Ectodermal cell (in vitro differentiated cells): ENCODE measurements around the gene NECAB2. TPM values are rescaled to one million over a fixed set of nuclear protein-coding genes. Genes with fewer than 3 reads are reported as not detected.

Source experiments
- H3K27ac ChIP-seq: 2 replicates; pipeline ENCODE4 v1.7.0; 2013; ENCODE audit warnings: mild to moderate bottlenecking, low read depth, low read length; ENCODE audit not compliant: insufficient read depth, poor library complexity, severe bottlenecking
- H3K27me3 ChIP-seq: 2 replicates; pipeline ENCODE4 v1.7.0; 2013; ENCODE audit warnings: mild to moderate bottlenecking, low read length; ENCODE audit not compliant: insufficient read depth, control insufficient read depth, poor library complexity, severe bottlenecking
- H3K36me3 ChIP-seq: one replicate; pipeline ENCODE4 v1.7.0; 2013; ENCODE audit warnings: low read length; ENCODE audit not compliant: control insufficient read depth, insufficient read depth
- H3K4me1 ChIP-seq: one replicate; pipeline ENCODE4 v1.7.0; 2013; ENCODE audit warnings: low read length; ENCODE audit not compliant: control insufficient read depth, insufficient read depth
- H3K4me3 ChIP-seq: 2 replicates; pipeline ENCODE4 v1.7.0; 2013; ENCODE audit warnings: low read depth, low read length, control low read depth; ENCODE audit not compliant: insufficient read depth
- H3K9me3 ChIP-seq: 2 replicates; pipeline ENCODE4 v1.7.0; 2013; ENCODE audit warnings: mild to moderate bottlenecking, low read length, moderate library complexity; ENCODE audit not compliant: control insufficient read depth
- WGBS, 2 experiments: methylation state at CpG; one replicate each; pipeline ENCODE4 v1.1.7; 2013; ENCODE audit warnings: missing lambda C conversion rate in 2 of 2; 5-methylcytosine and 5-hydroxymethylcytosine counted together
- polyA plus RNA-seq, 4 experiments: library from polyadenylated mRNA; stranded (reverse); fragments of 50-300 nt; gene quantifications; one replicate each; pipeline ENCODE4 v1.2.3, GENCODE V29; 2013

The NECAB2 gene
- polyA plus RNA-seq (2013, experiment 1 of 4) = 27.4 TPM
- polyA plus RNA-seq (2013, experiment 2 of 4) = 28.2 TPM
- 22.5 TPM for polyA plus RNA-seq (2013, experiment 3 of 4)
- polyA plus RNA-seq (2013, experiment 4 of 4) = 27.0 TPM

- Histone ChIP-seq H3K27me3 (peaks cover 11% of the 10 kb centered on the region), H3K36me3 (no peaks in the 10 kb centered on the region), H3K4me1 (peaks cover 12% of the 10 kb centered on the region), H3K27ac (no peak within 1 kb of the TSS), H3K4me3 (peak within 1 kb of the TSS; percentile 51), H3K9me3 (no peaks in the 10 kb centered on the region)
- WGBS, 2 experiments = 19 to 22% methylated on average over 35 of the region's 35 CpGs
These were observed at the start of gene NECAB2 for GRCh38 chr16:83967838-83968305. Gene NECAB2 (plus strand): TSS chr16:83968244. CDS start chr16:83968649, 405 bp downstream.

DNA sequence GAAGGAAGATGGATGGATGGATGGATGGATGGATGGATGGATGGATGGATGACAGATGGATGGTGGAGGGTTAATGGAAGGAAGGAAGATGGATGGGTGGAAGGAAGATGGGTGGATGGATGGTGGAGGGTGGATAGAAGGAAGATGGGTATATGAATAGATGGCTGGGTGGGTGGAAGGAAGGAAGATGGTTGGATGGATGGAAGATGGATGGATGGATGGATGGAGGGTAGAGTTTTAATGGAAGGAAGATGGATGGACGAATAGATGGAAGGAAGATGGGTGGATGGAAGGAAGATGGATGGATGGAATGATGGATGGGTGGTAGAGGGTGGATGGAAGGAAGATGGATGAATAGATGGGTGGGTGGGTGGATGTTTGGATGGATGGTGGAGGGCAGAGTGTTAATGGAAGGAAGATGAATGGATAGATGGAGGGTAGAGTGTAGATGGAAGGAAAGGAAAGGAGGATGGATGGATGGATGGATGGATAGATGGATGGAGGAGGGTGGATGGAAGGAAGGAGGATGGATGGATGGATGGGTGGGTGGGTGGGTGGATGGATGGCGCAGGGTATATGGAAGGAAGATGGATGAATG, 47.1 kb upstream of the NECAB2 start:
- WGBS, 2 experiments = 90 to 92% methylated on average over 2 of the region's 2 CpGs
- Histone ChIP-seq H3K36me3 (peaks cover 20% of the 10 kb centered on the region), H3K9me3 (no peaks in the 10 kb centered on the region), H3K27me3 (no peaks in the 10 kb centered on the region), H3K4me1 (no peaks in the 10 kb centered on the region), H3K27ac (no peak overlapping the region), H3K4me3 (no peak overlapping the region)

DNA sequence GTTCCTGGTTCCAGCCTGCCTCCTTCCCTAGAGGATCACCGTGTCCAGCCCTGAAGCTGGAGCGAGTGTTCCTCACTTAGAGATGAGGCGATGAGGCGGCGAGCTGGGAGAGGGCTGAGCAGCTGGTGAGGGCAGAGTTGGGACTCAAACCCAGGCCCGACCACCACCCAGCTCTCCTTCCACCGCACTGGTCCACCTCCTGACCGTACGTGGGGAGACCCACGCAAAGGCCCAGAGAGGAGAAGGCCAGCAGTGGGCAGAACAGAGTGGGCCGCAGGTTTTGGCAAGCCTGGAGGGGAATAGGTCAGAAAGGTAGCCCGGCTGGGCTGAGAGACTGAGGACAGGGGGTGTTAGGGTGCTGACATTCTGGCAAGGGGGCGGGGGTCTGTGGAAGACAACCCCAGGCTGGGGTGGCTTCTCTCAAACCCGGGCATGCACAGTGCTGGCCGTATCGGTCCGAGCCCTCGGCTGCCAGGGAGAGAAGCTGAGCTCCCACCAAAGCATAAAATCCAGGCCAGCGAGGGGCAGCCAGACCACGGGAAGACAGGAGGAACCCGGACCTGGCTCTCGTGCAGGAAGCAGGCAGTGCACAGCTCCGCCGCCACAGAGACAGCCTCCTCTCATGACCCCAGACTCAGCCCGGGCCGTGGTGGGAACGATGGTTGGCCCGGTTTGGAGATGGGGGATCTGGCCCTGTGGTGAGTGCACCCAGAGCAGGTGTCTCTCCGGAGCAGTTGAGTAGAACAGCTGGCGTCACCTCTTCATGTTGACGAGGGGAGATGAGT, 44.3 kb upstream of the NECAB2 start:
- Histone ChIP-seq H3K27ac (no peak overlapping the region), H3K4me1 (peaks cover 3% of the 10 kb centered on the region), H3K27me3 (no peaks in the 10 kb centered on the region), H3K36me3 (peaks cover 5% of the 10 kb centered on the region), H3K9me3 (no peaks in the 10 kb centered on the region), H3K4me3 (no peak overlapping the region)
- 94 to 95% methylated on average over 31 of the region's 31 CpGs for WGBS, 2 experiments

DNA sequence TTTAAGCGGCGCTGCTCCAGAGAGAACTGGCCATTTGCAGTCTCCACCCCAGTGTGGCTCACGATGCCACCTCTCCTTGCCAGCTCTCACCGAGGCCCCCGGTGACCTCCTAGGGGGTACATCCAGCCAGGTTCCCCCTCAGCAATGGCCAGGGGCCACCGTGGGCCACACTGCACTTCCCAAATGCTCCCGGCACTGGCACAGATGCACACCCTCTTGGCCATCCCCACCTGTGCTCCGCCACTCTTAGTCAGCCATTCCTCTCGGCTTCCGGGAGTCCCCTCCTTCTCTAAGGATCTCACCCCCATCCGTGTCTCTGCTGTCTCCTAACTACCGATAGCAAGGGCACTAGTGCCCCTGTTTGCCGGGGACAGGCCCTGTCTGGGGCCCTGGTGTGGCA, 43.4 kb upstream of the NECAB2 start:
- Histone ChIP-seq H3K36me3 (no peaks in the 10 kb centered on the region), H3K27me3 (no peaks in the 10 kb centered on the region), H3K4me3 (no peak overlapping the region), H3K27ac (no peak overlapping the region), H3K4me1 (peaks cover 3% of the 10 kb centered on the region), H3K9me3 (no peaks in the 10 kb centered on the region)
- 89 to 91% methylated on average over 13 of the region's 13 CpGs for WGBS, 2 experiments

GRCh38 chr16:83925095-83925905, 42.7 kb upstream of the NECAB2 start:
- no peaks in the 10 kb centered on the region for H3K9me3 ChIP-seq
- 84 to 86% methylated on average over 12 of the region's 12 CpGs for WGBS, 2 experiments
- H3K4me1 ChIP-seq = peaks cover 3% of the 10 kb centered on the region
- H3K36me3 ChIP-seq = no peaks in the 10 kb centered on the region
- no peaks in the 10 kb centered on the region for H3K27me3 ChIP-seq
- no peak overlapping the region for H3K27ac ChIP-seq
- no peak overlapping the region for H3K4me3 ChIP-seq

- H3K27ac ChIP-seq = no peak overlapping the region
- WGBS, 2 experiments = 72 to 74% methylated on average over 27 of the region's 27 CpGs
- H3K4me3 ChIP-seq = no peak overlapping the region
- no peaks in the 10 kb centered on the region for H3K36me3 ChIP-seq
- H3K9me3 ChIP-seq = no peaks in the 10 kb centered on the region
- no peaks in the 10 kb centered on the region for H3K27me3 ChIP-seq
- H3K4me1 ChIP-seq = peaks cover 3% of the 10 kb centered on the region
These were observed 41.9 kb upstream of the NECAB2 start for GRCh38 chr16:83925957-83926725.

DNA sequence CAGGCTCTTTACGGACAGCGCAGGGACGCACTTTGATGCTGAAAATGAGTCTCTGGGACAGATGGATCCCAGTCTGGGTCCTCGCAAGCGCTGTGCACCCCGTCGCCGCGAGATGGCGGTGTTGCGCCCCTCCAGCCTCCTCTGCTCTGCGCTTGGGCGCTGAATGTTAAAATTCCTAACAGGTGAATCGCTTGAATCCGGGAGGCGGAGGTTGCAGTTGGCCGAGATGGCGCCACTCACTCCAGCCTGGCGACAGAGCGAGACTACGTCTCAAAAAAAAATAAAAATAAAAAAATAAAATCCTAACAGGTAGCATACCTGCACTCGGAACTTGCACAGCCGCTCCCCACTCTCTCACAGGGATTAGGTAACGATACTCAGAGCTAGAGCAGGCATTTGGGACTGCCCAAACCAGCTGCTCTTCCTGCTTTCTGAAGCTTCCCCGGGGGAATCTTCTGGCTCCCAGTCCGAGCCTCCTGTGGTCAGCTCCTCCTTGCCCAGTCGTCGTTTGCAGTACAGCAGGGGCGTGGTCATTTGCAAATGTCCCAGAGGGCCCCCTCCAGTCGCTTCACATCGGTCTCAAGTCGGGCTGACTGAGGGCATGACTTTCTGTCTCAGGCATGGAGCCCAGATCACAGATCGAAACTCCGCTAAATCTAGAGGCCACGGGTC, 41.2 kb upstream of the NECAB2 start:
- 8% methylated on average over 35 of the region's 35 CpGs for WGBS, 2 experiments
- H3K36me3 ChIP-seq = no peaks in the 10 kb centered on the region
- no peaks in the 10 kb centered on the region for H3K9me3 ChIP-seq
- H3K4me3 ChIP-seq = no peak overlapping the region
- peaks cover 3% of the 10 kb centered on the region for H3K4me1 ChIP-seq
- no peak overlapping the region for H3K27ac ChIP-seq
- no peaks in the 10 kb centered on the region for H3K27me3 ChIP-seq

GRCh38 chr16:83928341-83929055, 39.5 kb upstream of the NECAB2 start:
- H3K9me3 ChIP-seq = no peaks in the 10 kb centered on the region
- no peak overlapping the region for H3K27ac ChIP-seq
- H3K27me3 ChIP-seq = no peaks in the 10 kb centered on the region
- 92 to 95% methylated on average over 16 of the region's 16 CpGs for WGBS, 2 experiments
- no peak overlapping the region for H3K4me3 ChIP-seq
- H3K4me1 ChIP-seq = peaks cover 3% of the 10 kb centered on the region
- H3K36me3 ChIP-seq = no peaks in the 10 kb centered on the region
